Measurements from ENCODE around the gene RFX1.

RFX1 gene

DNA sequence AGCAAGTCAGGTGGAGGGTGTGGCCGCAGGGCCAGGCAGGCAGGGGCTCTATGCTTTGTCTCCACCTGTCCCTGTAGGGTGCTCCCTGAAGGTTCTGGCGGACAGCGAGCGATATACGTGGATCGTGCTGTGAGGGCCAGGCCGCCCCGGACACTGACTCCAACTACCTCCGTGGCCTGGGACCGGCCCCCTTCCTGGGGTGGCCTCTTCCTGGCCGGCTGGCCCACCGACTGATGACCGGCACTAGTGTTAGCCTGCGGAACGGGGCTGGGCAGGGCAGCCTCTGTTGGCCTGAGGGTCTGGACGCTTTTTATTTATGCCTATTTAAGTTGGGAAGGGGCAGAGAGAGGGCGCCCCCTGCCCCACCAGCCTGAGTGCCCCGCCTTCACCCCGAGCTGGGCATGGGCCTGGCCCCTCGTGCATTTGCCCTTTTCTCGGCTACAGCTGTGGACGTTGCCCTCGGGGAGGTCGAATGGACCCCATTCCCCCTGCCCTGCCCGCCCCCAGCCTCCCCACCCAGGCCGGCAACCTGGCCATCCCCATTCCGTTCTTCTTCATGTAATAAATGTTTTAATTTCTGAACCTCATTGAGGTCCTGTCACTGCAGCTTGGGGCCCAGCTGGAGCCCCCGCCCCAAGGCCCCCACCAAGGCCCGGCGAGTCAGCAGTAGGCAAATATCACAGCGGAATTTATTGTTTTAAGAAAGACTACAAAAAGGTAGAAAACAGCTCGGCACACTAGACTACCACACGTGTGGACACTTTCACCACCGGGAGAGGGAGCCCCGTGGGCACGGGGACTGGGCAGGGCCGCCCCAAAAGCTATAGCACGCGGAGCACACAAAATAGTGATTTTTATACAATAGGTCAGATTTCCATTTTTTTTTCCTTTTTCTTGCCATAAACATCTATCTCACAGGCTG, 45.0 kb downstream of the RFX1 start:
- DNase-seq = no peak

DNA sequence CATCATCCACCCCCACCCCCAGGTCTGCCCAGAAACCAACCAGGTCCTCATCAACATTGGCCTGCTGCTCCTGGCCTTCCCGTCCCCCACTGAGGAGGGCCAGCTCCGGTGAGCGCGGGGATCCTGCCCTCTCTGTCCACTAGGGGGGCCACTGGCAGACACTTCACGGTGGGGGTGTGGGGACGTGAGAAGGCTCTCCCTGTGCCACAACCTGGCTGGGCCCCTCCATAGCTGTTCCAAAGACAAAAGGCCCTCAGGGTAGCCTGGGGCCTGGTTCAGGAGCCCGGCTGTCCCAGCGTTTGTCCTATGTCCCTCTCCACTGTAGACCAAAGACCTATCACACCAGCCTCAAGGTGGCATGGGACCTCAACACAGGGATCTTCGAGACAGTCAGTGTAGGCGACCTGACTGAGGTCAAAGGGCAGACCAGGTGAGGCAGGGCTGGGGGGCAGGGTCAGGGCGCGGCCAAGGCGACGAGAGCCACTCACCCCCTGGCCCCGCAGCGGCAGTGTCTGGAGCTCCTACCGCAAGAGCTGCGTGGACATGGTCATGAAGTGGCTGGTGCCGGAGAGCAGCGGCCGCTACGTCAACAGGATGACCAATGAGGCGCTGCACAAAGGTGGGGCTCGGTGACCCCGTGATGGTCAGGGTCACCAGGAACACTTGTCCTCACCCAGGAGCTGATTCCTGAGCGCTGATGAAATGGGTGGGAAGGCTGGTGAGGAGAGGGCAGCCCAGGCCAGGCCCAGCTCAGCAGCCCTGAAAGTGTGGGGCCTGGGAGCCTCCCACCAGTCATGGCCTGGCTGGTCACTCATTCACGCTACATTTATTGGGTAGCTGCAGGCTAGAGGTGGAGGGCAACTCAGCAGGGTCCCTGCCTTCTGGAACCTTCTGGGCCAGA, 45.9 kb downstream of the RFX1 start:
- no peak for DNase-seq

DNA sequence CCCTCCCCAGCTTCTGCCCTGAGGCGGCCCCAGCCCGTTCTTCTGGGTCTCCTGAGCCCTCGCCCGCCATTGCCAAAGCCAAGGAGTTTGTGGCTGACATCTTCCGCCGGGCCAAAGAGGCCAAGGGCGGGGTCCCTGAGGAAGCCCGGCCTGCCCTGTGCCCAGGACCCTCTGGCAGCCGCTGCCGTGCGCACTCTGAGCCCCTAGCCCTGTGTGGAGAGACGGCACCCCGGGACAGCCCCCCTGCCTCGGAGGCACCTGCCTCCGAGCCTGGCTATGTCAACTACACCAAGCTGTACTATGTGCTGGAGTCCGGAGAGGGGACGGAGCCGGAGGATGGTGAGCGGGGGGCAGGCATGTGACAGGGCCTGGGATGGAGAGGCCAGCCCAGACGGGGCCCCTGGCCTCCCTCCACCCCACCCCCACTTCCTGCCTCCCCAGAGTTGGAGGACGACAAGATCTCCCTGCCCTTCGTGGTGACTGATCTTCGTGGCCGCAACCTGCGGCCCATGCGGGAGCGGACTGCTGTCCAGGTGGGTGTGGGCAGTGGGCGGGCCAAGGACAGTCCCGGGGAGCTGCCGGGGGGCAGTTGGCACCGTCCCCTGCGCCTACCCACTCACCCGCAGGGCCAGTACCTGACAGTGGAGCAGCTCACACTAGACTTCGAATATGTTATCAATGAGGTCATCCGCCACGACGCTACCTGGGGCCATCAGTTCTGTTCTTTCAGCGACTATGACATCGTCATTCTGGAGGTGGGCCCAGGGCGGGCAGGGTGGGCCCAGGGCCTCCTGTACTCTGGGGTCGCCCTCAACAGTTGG, 46.8 kb downstream of the RFX1 start:
- DNase-seq = no peak

DNA sequence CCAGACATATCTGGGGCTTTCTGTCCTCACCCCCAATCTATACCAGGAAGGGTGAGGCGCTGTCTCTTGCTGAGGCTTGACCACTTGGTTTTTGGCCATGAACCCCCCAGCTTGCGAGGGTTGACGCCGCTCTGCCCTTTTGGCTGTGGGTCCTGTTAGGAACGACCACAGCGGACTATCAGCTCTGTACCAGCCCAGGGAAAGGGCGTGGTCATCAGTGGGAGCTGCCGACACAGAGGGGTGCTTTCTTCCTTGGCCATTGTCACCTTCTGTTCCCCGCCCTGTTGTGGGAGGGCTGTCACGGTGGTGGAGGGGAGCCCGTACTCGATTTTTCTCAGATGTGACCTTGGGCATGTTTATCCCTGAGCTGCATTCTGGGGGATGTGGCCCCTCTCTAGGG, 48.1 kb downstream of the RFX1 start:
- no peak for DNase-seq

- DNase-seq = no peak
These were observed 49.1 kb downstream of the RFX1 start for GRCh38 chr19:13957051-13957450.

DNA sequence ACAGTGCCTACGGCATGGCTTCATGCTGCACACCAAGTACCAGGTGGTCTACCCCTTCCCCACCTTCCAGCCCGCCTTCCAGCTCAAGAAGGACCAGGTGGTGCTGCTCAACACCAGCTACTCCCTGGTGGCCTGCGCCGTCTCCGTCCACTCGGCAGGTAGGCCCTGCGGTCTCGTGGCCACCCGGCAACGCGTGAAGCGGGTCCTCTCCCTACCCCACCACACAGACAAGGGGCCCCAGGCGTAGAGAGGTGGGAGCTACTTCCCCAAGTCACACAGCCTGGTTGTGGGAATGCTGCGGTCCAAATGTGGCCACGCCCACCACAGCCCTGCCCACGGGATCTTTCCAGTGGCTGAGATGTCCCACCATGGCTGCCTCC, 49.8 kb downstream of the RFX1 start:
- no peak for DNase-seq

DNA sequence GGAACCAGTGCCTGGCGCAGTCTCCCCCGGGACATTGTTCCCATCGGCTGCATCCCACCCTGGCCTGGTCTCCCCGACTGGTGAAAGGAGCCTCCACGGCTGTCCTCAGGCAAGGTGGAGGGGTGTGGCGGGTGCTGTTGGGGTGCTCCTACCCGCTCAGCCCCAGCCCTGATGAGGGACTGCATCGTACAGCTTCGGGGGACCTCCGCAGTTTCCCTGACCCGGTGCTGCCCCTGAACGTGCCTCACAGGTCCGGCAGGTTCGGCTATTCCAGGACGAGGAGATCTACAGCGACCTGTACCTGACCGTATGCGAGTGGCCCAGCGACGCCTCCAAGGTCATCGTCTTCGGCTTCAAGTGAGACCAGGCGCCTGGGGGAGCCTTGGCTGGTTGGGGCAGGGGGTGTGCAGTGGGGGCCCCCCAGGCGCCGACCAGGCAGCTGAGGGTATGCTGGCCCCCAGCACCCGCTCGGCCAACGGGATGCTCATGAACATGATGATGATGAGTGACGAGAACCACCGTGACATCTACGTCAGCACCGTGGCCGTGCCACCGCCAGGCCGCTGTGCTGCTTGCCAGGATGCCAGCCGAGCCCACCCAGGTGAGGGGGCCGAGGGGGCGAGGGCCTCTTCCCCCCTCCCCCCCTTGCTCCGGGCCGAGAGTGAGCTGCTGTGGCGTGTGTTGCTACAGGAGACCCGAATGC, 50.3 kb downstream of the RFX1 start:
- no peak for DNase-seq

- no peak for DNase-seq
These were observed 51.9 kb downstream of the RFX1 start for GRCh38 chr19:13954185-13954584.

GRCh38 chr19:13952931-13953531, 53.1 kb downstream of the RFX1 start:
- DNase-seq = no peak

- peak; percentile 99 for DNase-seq
These were observed 53.8 kb downstream of the RFX1 start, which contains the start of gene DCAF15 for GRCh38 chr19:13952154-13952930. TSS of gene DCAF15 (plus strand) at chr19:13952509. CDS start at chr19:13952513, 4 bp downstream.

DNA sequence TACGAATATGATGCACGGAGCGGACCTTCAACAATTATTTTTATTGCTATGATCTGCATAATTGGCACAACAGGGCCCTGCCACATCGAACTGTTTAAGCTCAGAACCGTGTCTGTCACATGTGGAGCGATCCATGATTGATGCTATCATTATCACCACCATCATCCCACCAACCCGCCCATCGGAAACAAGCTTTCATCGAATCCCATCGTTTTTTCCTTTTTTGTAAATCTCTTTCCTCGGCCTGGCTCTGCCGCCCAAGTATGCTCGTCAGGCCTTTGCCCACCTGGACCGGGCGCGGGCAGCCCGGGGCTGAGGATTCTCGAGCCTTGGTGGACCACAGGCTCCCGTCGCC, 54.3 kb downstream of the RFX1 start:
- no peak for DNase-seq

GRCh38 chr19:13951043-13951442, 55.1 kb downstream of the RFX1 start:
- no peak for DNase-seq

DNA sequence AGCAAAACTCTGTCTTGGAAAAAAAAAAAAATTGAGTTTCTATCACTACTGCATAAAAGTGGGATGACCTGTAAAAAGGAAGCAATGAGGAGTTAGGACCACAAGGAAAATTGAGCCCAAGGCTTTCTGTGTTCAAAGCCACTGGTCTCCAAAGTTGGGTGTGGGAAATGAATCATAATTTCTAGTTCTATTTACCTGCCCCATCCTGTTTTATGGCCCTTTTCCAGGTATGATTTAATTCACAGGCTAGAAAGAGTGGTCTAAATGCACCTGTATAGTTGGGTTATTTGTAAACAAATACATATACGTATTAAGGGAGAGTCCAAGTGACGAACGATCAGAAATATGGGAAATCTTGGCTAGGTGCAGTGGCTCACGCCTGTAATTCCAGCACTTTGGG, 59.7 kb downstream of the RFX1 start:
- DNase-seq = no peak

- no peak for DNase-seq
These were observed 64.0 kb downstream of the RFX1 start for GRCh38 chr19:13942023-13942684.

GRCh38 chr19:13938301-13939064, 67.6 kb downstream of the RFX1 start, which contains the start of gene PODNL1:
TSS of gene PODNL1 (minus strand) at chr19:13938417. CDS start at chr19:13938181, 236 bp downstream.
- no peak for DNase-seq

GRCh38 chr19:13937479-13938300, 68.4 kb downstream of the RFX1 start:
- DNase-seq = no peak

GRCh38 chr19:13935765-13936510, 70.2 kb downstream of the RFX1 start:
- no peak for DNase-seq

GRCh38 chr19:13934785-13935109, 71.4 kb downstream of the RFX1 start:
- no peak for DNase-seq
